Measurements from ENCODE around the gene ARMC7. TPM values are rescaled to one million over a fixed set of nuclear protein-coding genes. Genes with fewer than 3 reads are reported as not detected.

Gene ARMC7
- total RNA-seq, 1 donor from 2014 or later: 7.9 TPM

GRCh38 chr17:75115555-75115954 is 5.8 kb downstream of the ARMC7 start:
- peaks cover 4% of the 10 kb centered on the region for H3K36me3 ChIP-seq (ENCODE audit: control insufficient read depth, insufficient read depth, low read length)
- no peaks in the 10 kb centered on the region for H3K27me3 ChIP-seq (ENCODE audit: control insufficient read depth, insufficient read depth, low read length)
- no peak for DNase-seq (ENCODE audit: low read depth)
- TF ChIP-seq, protein P1, sequence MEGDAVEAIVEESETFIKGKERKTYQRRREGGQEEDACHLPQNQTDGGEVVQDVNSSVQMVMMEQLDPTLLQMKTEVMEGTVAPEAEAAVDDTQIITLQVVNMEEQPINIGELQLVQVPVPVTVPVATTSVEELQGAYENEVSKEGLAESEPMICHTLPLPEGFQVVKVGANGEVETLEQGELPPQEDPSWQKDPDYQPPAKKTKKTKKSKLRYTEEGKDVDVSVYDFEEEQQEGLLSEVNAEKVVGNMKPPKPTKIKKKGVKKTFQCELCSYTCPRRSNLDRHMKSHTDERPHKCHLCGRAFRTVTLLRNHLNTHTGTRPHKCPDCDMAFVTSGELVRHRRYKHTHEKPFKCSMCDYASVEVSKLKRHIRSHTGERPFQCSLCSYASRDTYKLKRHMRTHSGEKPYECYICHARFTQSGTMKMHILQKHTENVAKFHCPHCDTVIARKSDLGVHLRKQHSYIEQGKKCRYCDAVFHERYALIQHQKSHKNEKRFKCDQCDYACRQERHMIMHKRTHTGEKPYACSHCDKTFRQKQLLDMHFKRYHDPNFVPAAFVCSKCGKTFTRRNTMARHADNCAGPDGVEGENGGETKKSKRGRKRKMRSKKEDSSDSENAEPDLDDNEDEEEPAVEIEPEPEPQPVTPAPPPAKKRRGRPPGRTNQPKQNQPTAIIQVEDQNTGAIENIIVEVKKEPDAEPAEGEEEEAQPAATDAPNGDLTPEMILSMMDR (IDR thresholded peaks at IDR 0.05; ENCODE audit: insufficient read depth, low read length, poor library complexity, severe bottlenecking): no peak
- H3K4me3 ChIP-seq (ENCODE audit: low read depth, low read length): no peak overlapping the region

- DNase-seq (ENCODE audit: low read depth): no peak
- peaks cover 4% of the 10 kb centered on the region for H3K36me3 ChIP-seq (ENCODE audit: control insufficient read depth, insufficient read depth, low read length)
- no peak overlapping the region for H3K4me3 ChIP-seq (ENCODE audit: low read depth, low read length)
- no peaks in the 10 kb centered on the region for H3K27me3 ChIP-seq (ENCODE audit: control insufficient read depth, insufficient read depth, low read length)
- TF ChIP-seq, protein P1 (IDR thresholded peaks at IDR 0.05; ENCODE audit: insufficient read depth, low read length, poor library complexity, severe bottlenecking): no peak
Observed at GRCh38 chr17:75116737-75117136, 7.0 kb downstream of the ARMC7 start.

DNA sequence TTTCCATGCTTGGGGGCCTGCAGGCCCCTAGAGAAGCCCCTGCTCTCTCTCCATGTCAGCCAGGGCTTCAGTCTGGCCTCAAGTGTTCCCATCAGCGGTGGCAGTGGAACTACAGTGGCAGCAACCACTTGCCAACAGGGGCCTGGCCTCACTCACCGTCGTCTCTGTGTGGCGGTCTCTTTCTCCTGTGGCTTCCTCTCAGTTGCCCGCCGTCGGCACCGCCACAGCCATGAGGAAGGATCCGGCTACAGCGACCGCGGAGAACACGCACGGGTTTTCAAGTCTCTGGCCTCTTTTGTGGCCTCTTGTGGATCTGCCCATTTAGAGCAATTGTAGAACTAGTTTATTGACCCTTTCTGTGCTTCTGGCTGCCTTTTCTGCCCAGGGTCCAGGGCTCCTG is 8.5 kb downstream of the ARMC7 start:
- Histone ChIP-seq H3K4me3 (ENCODE audit: low read depth, low read length) (no peak overlapping the region), H3K36me3 (ENCODE audit: control insufficient read depth, insufficient read depth, low read length) (peaks cover 4% of the 10 kb centered on the region), H3K27me3 (ENCODE audit: control insufficient read depth, insufficient read depth, low read length) (no peaks in the 10 kb centered on the region)
- TF ChIP-seq, protein P1 (IDR thresholded peaks at IDR 0.05; ENCODE audit: insufficient read depth, low read length, poor library complexity, severe bottlenecking): no peak
- DNase-seq (ENCODE audit: low read depth): no peak

GRCh38 chr17:75124041-75124818 is 14.5 kb downstream of the ARMC7 start:
- Histone ChIP-seq H3K4me3 (ENCODE audit: low read depth, low read length) (no peak overlapping the region), H3K27me3 (ENCODE audit: control insufficient read depth, insufficient read depth, low read length) (no peaks in the 10 kb centered on the region), H3K36me3 (ENCODE audit: control insufficient read depth, insufficient read depth, low read length) (peaks cover 1% of the 10 kb centered on the region)
- TF ChIP-seq, protein P1 (IDR thresholded peaks at IDR 0.05; ENCODE audit: insufficient read depth, low read length, poor library complexity, severe bottlenecking): no peak
- peak; percentile 85 for DNase-seq (ENCODE audit: low read depth)

- DNase-seq (ENCODE audit: low read depth): no peak
Observed at GRCh38 chr17:75124819-75125162, 15.0 kb downstream of the ARMC7 start.

More at GRCh38 chr17:75124819-75125162, 15.0 kb downstream of the ARMC7 start:
- TF ChIP-seq, protein P1 (IDR thresholded peaks at IDR 0.05; ENCODE audit: insufficient read depth, low read length, poor library complexity, severe bottlenecking): no peak
- Histone ChIP-seq H3K36me3 (ENCODE audit: control insufficient read depth, insufficient read depth, low read length) (peaks cover 1% of the 10 kb centered on the region), H3K27me3 (ENCODE audit: control insufficient read depth, insufficient read depth, low read length) (no peaks in the 10 kb centered on the region), H3K4me3 (ENCODE audit: low read depth, low read length) (no peak overlapping the region)
